H1 (cell line): ENCODE data around the gene ZDHHC8. TPM values are rescaled to one million over a fixed set of nuclear protein-coding genes. Genes with fewer than 3 reads are reported as not detected.

Experiments used
- CTCF ChIA-PET: fragments of 300-600 bp; sonication (Branson Sonifier 250); formaldehyde crosslinking; loops from one replicate; lab custom pipeline; 2021; ENCODE audit not compliant: partially characterized antibody; lab: Charles Lee
- POLR2A ChIA-PET: fragments of 300-600 bp; sonication (Branson Sonifier 250); formaldehyde crosslinking; loops from one replicate; lab custom pipeline; 2021; ENCODE audit warnings: inconsistent platforms; ENCODE audit not compliant: partially characterized antibody; lab: Charles Lee
- DNase-seq, 2 experiments: peaks; one replicate each; pipeline versions ENCODE4 v3.0.0 to v3.0.0-alpha.2; 2010 to 2022; ENCODE audit warnings: low spot score in 2 of 2, low read depth in 1 of 2, mixed read lengths in 1 of 2
- FAIRE-seq: peaks from 2 replicates; lab custom pipeline; 2011; peaks lifted over from hg19 to GRCh38; lab: Jason Lieb, UNC
- H2AFZ ChIP-seq: 2 replicates; pipeline ENCODE4 v1.8.1; 2012; ENCODE audit warnings: low read length, inconsistent platforms
- H2AK5ac ChIP-seq: 2 replicates; pipeline ENCODE4 v1.6.1; 2013; ENCODE audit warnings: low read depth, low read length
- H2BK120ac ChIP-seq: replicated peaks from 2 replicates; pipeline ENCODE3; 2013; ENCODE audit warnings: low read depth, low read length, inconsistent platforms
- H2BK12ac ChIP-seq: 2 replicates; pipeline ENCODE4 v1.6.1; 2013; ENCODE audit warnings: low read depth, low read length
- H2BK15ac ChIP-seq: 2 replicates; pipeline ENCODE4 v1.6.1; 2013; ENCODE audit warnings: low read length
- H2BK20ac ChIP-seq: 2 replicates; pipeline ENCODE4 v1.6.1; 2013; ENCODE audit warnings: low read length
- H2BK5ac ChIP-seq: 2 replicates; pipeline ENCODE4 v1.6.1; 2013; ENCODE audit warnings: low read depth, low read length
- H3K14ac ChIP-seq: 2 replicates; pipeline ENCODE4 v1.6.1; 2013; ENCODE audit warnings: inconsistent platforms; ENCODE audit not compliant: insufficient read length
- H3K18ac ChIP-seq: 2 replicates; pipeline ENCODE4 v1.6.1; 2013; ENCODE audit warnings: low read length; ENCODE audit errors: extremely low read depth
- H3K23ac ChIP-seq: 2 replicates; pipeline ENCODE4 v1.6.1; 2013; ENCODE audit warnings: inconsistent platforms; ENCODE audit not compliant: insufficient read length
- H3K23me2 ChIP-seq: 2 replicates; pipeline ENCODE4 v1.6.1; 2013; ENCODE audit warnings: low read depth, low read length
- H3K27ac ChIP-seq: 2 replicates; pipeline ENCODE4 v1.6.1; 2011; ENCODE audit warnings: low read depth, low read length, inconsistent platforms
- H3K27me3 ChIP-seq, 4 experiments: replicated peaks in 1 of 4; 1 replicate in 1 of 4; 2 replicates in 3 of 4; pipeline versions ENCODE4 v1.6.1 to v1.8.1; 2011 to 2013; ENCODE audit warnings: low read length in 3 of 4, mild to moderate bottlenecking in 3 of 4, inconsistent platforms in 2 of 4, mixed read lengths in 2 of 4, moderate library complexity in 1 of 4; ENCODE audit not compliant: control insufficient read depth in 3 of 4, insufficient read depth in 3 of 4; ENCODE audit errors: extremely low read depth in 1 of 4
- H3K36me3 ChIP-seq, 4 experiments: 2 replicates each; pipeline versions ENCODE4 v1.6.1 to v1.8.1; 2011 to 2013; ENCODE audit warnings: mild to moderate bottlenecking in 4 of 4, low read length in 3 of 4, moderate library complexity in 2 of 4, control low read depth in 1 of 4, inconsistent platforms in 1 of 4; ENCODE audit not compliant: insufficient read depth in 4 of 4, control insufficient read depth in 2 of 4
- H3K4ac ChIP-seq: replicated peaks from 2 replicates; pipeline ENCODE3; 2013; ENCODE audit warnings: low read length, low read depth, mixed read lengths, inconsistent platforms; ENCODE audit not compliant: insufficient read length
- H3K4me1 ChIP-seq, 4 experiments: replicated peaks in 1 of 4; 1 replicate in 1 of 4; 2 replicates in 3 of 4; pipeline versions ENCODE4 v1.6.1 to v1.8.1; 2011 to 2013; ENCODE audit warnings: low read length in 3 of 4, inconsistent platforms in 2 of 4, mixed read lengths in 1 of 4; ENCODE audit not compliant: insufficient read depth in 4 of 4, control insufficient read depth in 3 of 4
- H3K4me2 ChIP-seq, 2 experiments: 2 replicates each; pipeline versions ENCODE4 v1.6.1 to v1.8.1; 2011 to 2013; ENCODE audit warnings: low read depth in 2 of 2, low read length in 2 of 2, control low read depth in 1 of 2, inconsistent platforms in 1 of 2, mild to moderate bottlenecking in 1 of 2; ENCODE audit not compliant: insufficient read depth in 1 of 2
- H3K4me3 ChIP-seq, 4 experiments: fragments of 200-600, 300-600 bp in 1 of 4; sonication (generic), shearing (Covaris generic), sonication (Bioruptor Twin) in 1 of 4; 2 replicates each; pipeline versions ENCODE4 v1.5.1 to v1.8.1; 2011 to 2016; ENCODE audit warnings: low read length in 4 of 4, low read depth in 3 of 4, control low read depth in 2 of 4, inconsistent platforms in 2 of 4, mild to moderate bottlenecking in 2 of 4, mixed read lengths in 1 of 4, moderate library complexity in 1 of 4; ENCODE audit not compliant: insufficient read depth in 2 of 4; ENCODE audit errors: extremely low read depth in 1 of 4
- H3K56ac ChIP-seq: replicated peaks from 2 replicates; pipeline ENCODE3; 2013; ENCODE audit warnings: low read depth, mild to moderate bottlenecking, mixed read lengths, low read length, inconsistent platforms; ENCODE audit not compliant: insufficient read length
- H3K79me1 ChIP-seq: 2 replicates; pipeline ENCODE4 v1.6.1; 2013; ENCODE audit warnings: low read depth, low read length, control low read depth
- H3K79me2 ChIP-seq, 2 experiments: 2 replicates each; pipeline versions ENCODE4 v1.6.1 to v1.8.1; 2012 to 2013; ENCODE audit warnings: low read length in 2 of 2, mild to moderate bottlenecking in 2 of 2, inconsistent platforms in 1 of 2; ENCODE audit not compliant: insufficient read depth in 2 of 2, control insufficient read depth in 1 of 2
- H3K9ac ChIP-seq, 4 experiments: replicated peaks in 1 of 4; 1 replicate in 1 of 4; 2 replicates in 3 of 4; pipeline versions ENCODE4 v1.6.1 to v1.8.1; 2011 to 2013; ENCODE audit warnings: low read depth in 3 of 4, low read length in 3 of 4, control low read depth in 2 of 4, mild to moderate bottlenecking in 2 of 4, moderate library complexity in 2 of 4, inconsistent platforms in 1 of 4; ENCODE audit errors: extremely low read depth in 1 of 4
- H3K9me3 ChIP-seq, 2 experiments: 2 replicates each; pipeline versions ENCODE4 v1.6.1 to v1.8.1; 2012 to 2013; ENCODE audit warnings: mild to moderate bottlenecking in 2 of 2, moderate library complexity in 2 of 2, control low read depth in 1 of 2, inconsistent platforms in 1 of 2, low read depth in 1 of 2, low read length in 1 of 2, mixed read lengths in 1 of 2; ENCODE audit not compliant: insufficient read depth in 2 of 2
- H4K20me1 ChIP-seq, 2 experiments: replicated peaks in 1 of 2; 2 replicates each; pipeline versions ENCODE3 to v1.8.1; 2011 to 2013; ENCODE audit warnings: inconsistent platforms in 2 of 2, low read length in 2 of 2, mild to moderate bottlenecking in 1 of 2; ENCODE audit not compliant: insufficient read depth in 2 of 2, control insufficient read depth in 1 of 2
- H4K5ac ChIP-seq: 2 replicates; pipeline ENCODE4 v1.6.1; 2013; ENCODE audit warnings: low read length, low read depth, mixed read lengths, inconsistent platforms; ENCODE audit not compliant: insufficient read length
- H4K8ac ChIP-seq: 2 replicates; pipeline ENCODE4 v1.8.0; 2013; ENCODE audit warnings: mild to moderate bottlenecking, moderate library complexity, low read length, inconsistent platforms; ENCODE audit not compliant: insufficient read depth; ENCODE audit errors: extremely low read depth
- H4K91ac ChIP-seq: replicated peaks from 2 replicates; pipeline ENCODE3; 2013; ENCODE audit warnings: low read length, mixed read lengths, inconsistent platforms; ENCODE audit not compliant: insufficient read length
- BCL11A ChIP-seq, 2 experiments: IDR thresholded peaks; one replicate each; pipeline ENCODE4 v1.6.1; 2011; ENCODE audit warnings: low read depth in 2 of 2, low read length in 2 of 2, mild to moderate bottlenecking in 2 of 2
- NANOG ChIP-seq: IDR thresholded peaks from 2 replicates; pipeline ENCODE4 v1.6.1; 2011; ENCODE audit warnings: low read length, low read depth, mild to moderate bottlenecking, inconsistent platforms; ENCODE audit not compliant: insufficient read depth, poor library complexity, severe bottlenecking
- RAD21 ChIP-seq, 2 experiments: IDR thresholded peaks in 1 of 2; conservative IDR thresholded peaks in 1 of 2; 2 replicates each; pipeline ENCODE4 v1.6.1; 2011; ENCODE audit warnings: low read depth in 2 of 2, low read length in 2 of 2, improper control_type of control experiment in 1 of 2, inconsistent platforms in 1 of 2, mild to moderate bottlenecking in 1 of 2, moderate library complexity in 1 of 2
- RXRA ChIP-seq: IDR thresholded peaks from 2 replicates; pipeline ENCODE4 v1.6.1; 2011; ENCODE audit warnings: low read depth, mild to moderate bottlenecking, low read length, moderate library complexity; ENCODE audit not compliant: insufficient read depth
- SIN3A ChIP-seq, 2 experiments: IDR thresholded peaks in 1 of 2; conservative IDR thresholded peaks in 1 of 2; 2 replicates each; pipeline ENCODE4 v1.6.1; 2011 to 2012; ENCODE audit warnings: low read length in 2 of 2, improper control_type of control experiment in 1 of 2, low read depth in 1 of 2, mild to moderate bottlenecking in 1 of 2
- TAF1 ChIP-seq: IDR thresholded peaks from 2 replicates; pipeline ENCODE4 v1.6.1; 2011; ENCODE audit warnings: mild to moderate bottlenecking, low read depth, low read length
- WGBS, 2 experiments: shearing (Covaris generic) in 1 of 2; methylation state at CpG; one replicate each; pipeline versions ENCODE4 v1.1.6 to v1.1.7; 2013 to 2015; ENCODE audit warnings: low lambda C conversion rate in 2 of 2, mixed read lengths in 2 of 2, inconsistent platforms in 1 of 2, low coverage in 1 of 2, missing lambda C conversion rate in 1 of 2; ENCODE audit not compliant: insufficient replicate concordance in 2 of 2, insufficient coverage in 1 of 2, insufficient read length in 1 of 2; ENCODE audit errors: extremely low coverage in 1 of 2, missing lambda C conversion rate in 1 of 2; 5-methylcytosine and 5-hydroxymethylcytosine counted together
- polyA plus RNA-seq, 7 experiments: library from polyadenylated mRNA; depleted of rRNA in 3 of 7; stranded (reverse) in 5 of 7; unstranded in 2 of 7; fragments of >200 nt in 5 of 7; fragments of 200-250 nt in 2 of 7; gene quantifications; 1 replicate in 5 of 7; 2 replicates in 1 of 7; 4 replicates in 1 of 7; pipeline versions ENCODE4 v1.2.1 to v1.2.3, GENCODE V29; 2011 to 2013; ENCODE audit warnings: missing spikeins in 2 of 7, mixed read lengths in 2 of 7
- total RNA-seq: library from RNA; stranded (reverse); fragmentation: NEBNext Ultra II Directional; extraction: Animal tissue kit (Norgen Biotek cat#: 25700); gene quantifications from 2 replicates; pipeline ENCODE4 v1.2.1, GENCODE V29; 2021

Gene ZDHHC8
- total and polyA plus RNA-seq, 2 of the 8 experiments (the other 6 are each of a cell fraction or from before 2014, with no cell fraction given): 18.6 to 65.6 TPM

DNA sequence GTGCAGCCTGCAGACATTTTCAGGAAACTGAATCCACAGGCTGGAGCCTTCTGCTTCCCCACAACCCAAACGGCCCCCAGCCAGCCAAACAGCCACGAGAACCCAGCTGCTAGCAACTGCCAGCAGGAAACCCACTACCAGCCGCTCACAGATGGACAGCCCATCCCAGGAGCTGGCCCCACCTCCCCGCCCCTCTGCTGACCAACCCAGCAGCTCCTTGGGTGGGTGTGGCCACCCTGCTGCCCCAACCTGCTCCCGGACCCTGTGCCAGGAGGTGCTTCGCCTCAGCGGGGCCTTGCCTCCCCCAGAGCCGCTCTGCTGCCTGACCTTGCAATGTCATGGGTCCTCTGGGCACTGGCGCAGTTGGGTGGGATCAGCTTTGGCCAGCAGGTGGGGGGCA lies 27.5 kb downstream of the ZDHHC8 start:
- TF ChIP-seq BCL11A (IDR thresholded peaks at IDR 0.05; ENCODE audit: low read depth in 2 of 2, low read length in 2 of 2): no peak
- TF ChIP-seq SIN3A (conservative IDR thresholded peaks at IDR 0.05 in 1 of 2, IDR thresholded peaks at IDR 0.05 in 1 of 2; ENCODE audit: low read depth in 1 of 2, low read length in 2 of 2): 0 out of 4 replicates have a peak, but pooled peaks of 1 of the 2 experiments have one; percentile 27
- TF ChIP-seq TAF1: no peak
- no peak for TF ChIP-seq NANOG
- TF ChIP-seq RAD21 (IDR thresholded peaks at IDR 0.05 in 1 of 2, conservative IDR thresholded peaks at IDR 0.05 in 1 of 2; ENCODE audit: low read depth in 2 of 2, low read length in 2 of 2): peak in 1 of 2 experiments; percentile 14; a peak in 1 of 4 replicates
- TF ChIP-seq RXRA: no peak
- Histone ChIP-seq H3K23me2 (peaks cover 13% of the 10 kb centered on the region; the same call in 1 of the 2 replicates), H4K91ac (no peak overlapping the region), H2BK5ac (no peak overlapping the region), H2BK12ac (no peak overlapping the region), H3K4me3 (no peak overlapping the region), H3K27me3 (no peaks in the 10 kb centered on the region), H2BK20ac (no peak overlapping the region), H2AK5ac (no peak overlapping the region), H3K4ac (no peak overlapping the region), H4K5ac (no peak overlapping the region), H3K9me3 (no peaks in the 10 kb centered on the region), H3K4me1 (peaks cover 0 to 7% (median 4%) of the 10 kb centered on the region in 4 experiments; a peak in 4 of 7 replicates), H3K23ac (no peak overlapping the region), H2AFZ (no peak overlapping the region), H3K56ac (no peak overlapping the region), H3K27ac (no peak overlapping the region), H3K79me1 (no peaks in the 10 kb centered on the region), H3K18ac (peak overlapping the region; percentile 13; the same call in 1 of the 2 replicates), H3K4me2 (peak overlapping the region in 1 of 2 experiments; percentile 33; a peak in 1 of 4 replicates), H3K36me3 (no peaks in the 10 kb centered on the region), H3K79me2 (no peaks in the 10 kb centered on the region), H4K20me1 (peaks cover 0 to 1% of the 10 kb centered on the region in 2 experiments), H3K9ac (no peak overlapping the region), H4K8ac (no peak overlapping the region; the same call in 1 of the 2 replicates), H2BK120ac (no peak overlapping the region), H3K14ac (no peak overlapping the region), H2BK15ac (peak overlapping the region; percentile 61; the same call in 1 of the 2 replicates)
- ChIA-PET CTCF (interaction anchor here (0.8 to 2.8 kb wide), 17 partner anchors 13 to 158 kb away, joined by 3 to 17 read pairs (median 4); no protein-coding TSS in a partner anchor), POLR2A (no interaction called here)
- FAIRE-seq: peak; percentile 32
- peak in 1 of 2 experiments; percentile 76 for DNase-seq
- 42% methylated on average over 8 of the region's 9 CpGs; no CpG with 5 or more reads in 1 of the 2 experiments for WGBS, 2 experiments
